ENCODE data around the gene MORN5.

GRCh38 chr9:122116040-122116439, 43.7 kb upstream of the MORN5 start:
- TF ChIP-seq CTCF (conservative IDR thresholded peaks at IDR 0.05; ENCODE audit: low read length) (no peak), EZH2phosphoT487 (IDR thresholded peaks at IDR 0.05; ENCODE audit: borderline replicate concordance) (no peak)

All from Loucy (cell line).